Measurements from ENCODE around the gene NR2C2.

NR2C2 gene

DNA sequence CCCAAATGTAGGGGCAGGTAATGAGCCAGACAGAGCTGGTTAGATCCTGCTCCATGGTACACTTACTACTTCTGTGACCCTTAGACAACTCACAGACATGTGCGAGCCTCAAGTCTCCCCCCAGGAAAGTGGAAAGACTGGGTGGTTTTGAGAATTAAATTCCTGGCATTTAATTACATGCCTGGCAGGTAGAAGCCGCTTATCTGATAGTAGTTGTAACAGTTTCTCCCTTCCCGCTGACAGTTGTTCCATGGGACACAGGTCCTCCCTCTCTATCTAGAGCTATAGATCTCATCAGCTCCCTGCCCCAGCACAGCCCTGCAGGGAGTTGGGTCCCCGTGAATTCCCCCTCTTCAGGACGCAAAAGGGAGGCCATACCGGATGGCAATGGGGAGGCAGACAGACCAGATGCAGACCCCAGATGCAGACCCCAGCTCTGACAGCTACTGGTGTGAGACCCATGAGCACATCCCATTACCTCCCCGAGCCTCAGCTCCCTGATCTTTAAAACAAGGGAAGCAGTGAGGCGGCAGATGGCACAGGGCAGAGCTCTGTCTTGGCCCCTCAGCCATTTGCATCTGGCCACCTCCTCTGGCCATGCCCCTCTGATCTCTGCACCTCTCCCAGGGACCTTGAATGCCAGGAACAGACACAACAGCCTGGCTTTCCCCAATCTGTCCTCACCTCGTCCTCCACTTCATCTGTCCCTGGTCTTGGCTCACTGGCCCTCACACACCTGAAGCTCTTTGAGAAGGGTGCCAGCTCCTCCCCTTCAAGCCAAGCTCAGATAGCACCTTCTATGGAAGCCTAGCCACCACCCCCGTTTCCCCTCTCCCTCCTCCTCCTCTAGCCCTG lies 34.1 kb upstream of the NR2C2 start:
- no peak for FAIRE-seq
- TF ChIP-seq POLR2A (IDR thresholded peaks at IDR 0.05; ENCODE audit: low read depth, low read length) = no peak
- no peak for DNase-seq (ENCODE audit: insufficient read length, low spot score)

- no peak for TF ChIP-seq POLR2A (IDR thresholded peaks at IDR 0.05; ENCODE audit: low read depth, low read length)
- no peak for FAIRE-seq
- DNase-seq (ENCODE audit: insufficient read length, low spot score) = no peak
Measured at GRCh38 chr3:14913926-14914778, 33.2 kb upstream of the NR2C2 start.

GRCh38 chr3:14914779-14915117 lies 32.6 kb upstream of the NR2C2 start:
- no peak for DNase-seq (ENCODE audit: insufficient read length, low spot score)
- FAIRE-seq = no peak
- no peak for TF ChIP-seq POLR2A (IDR thresholded peaks at IDR 0.05; ENCODE audit: low read depth, low read length)

- DNase-seq (ENCODE audit: insufficient read length, low spot score) (no peak), FAIRE-seq (no peak)
- no peak for TF ChIP-seq POLR2A (IDR thresholded peaks at IDR 0.05; ENCODE audit: low read depth, low read length)
Measured at GRCh38 chr3:14915636-14916222, 31.7 kb upstream of the NR2C2 start.

GRCh38 chr3:14918356-14918860 lies 29.0 kb upstream of the NR2C2 start:
- no peak for FAIRE-seq
- no peak for DNase-seq (ENCODE audit: insufficient read length, low spot score)
- TF ChIP-seq POLR2A (IDR thresholded peaks at IDR 0.05; ENCODE audit: low read depth, low read length) = no peak

DNA sequence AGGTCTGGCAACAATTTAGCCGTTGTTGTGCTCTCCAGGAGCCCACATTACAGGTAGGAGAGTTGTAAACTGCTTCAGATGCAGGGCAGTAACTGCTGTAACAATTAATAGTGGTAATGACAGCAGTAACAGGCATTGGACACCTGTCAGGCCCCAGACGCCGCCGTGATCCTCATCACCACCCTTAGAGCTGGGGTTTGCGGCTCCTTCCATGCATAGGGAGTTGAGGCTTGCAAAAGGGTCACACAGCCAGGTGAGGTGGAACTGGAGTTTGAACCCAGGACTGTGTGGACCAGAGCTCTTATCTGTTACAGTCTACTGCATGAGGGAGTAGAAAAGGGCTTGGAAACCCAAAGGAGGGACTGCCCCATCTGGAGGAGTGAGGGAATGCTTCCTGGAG lies 26.8 kb upstream of the NR2C2 start:
- no peak for TF ChIP-seq POLR2A (IDR thresholded peaks at IDR 0.05; ENCODE audit: low read depth, low read length)
- DNase-seq (ENCODE audit: insufficient read length, low spot score) (no peak), FAIRE-seq (no peak)

- FAIRE-seq (peak; percentile 52), DNase-seq (ENCODE audit: insufficient read length, low spot score) (peak; percentile 81)
- no peak for TF ChIP-seq POLR2A (IDR thresholded peaks at IDR 0.05; ENCODE audit: low read depth, low read length)
Measured at GRCh38 chr3:14921034-14921616, 26.3 kb upstream of the NR2C2 start.

DNA sequence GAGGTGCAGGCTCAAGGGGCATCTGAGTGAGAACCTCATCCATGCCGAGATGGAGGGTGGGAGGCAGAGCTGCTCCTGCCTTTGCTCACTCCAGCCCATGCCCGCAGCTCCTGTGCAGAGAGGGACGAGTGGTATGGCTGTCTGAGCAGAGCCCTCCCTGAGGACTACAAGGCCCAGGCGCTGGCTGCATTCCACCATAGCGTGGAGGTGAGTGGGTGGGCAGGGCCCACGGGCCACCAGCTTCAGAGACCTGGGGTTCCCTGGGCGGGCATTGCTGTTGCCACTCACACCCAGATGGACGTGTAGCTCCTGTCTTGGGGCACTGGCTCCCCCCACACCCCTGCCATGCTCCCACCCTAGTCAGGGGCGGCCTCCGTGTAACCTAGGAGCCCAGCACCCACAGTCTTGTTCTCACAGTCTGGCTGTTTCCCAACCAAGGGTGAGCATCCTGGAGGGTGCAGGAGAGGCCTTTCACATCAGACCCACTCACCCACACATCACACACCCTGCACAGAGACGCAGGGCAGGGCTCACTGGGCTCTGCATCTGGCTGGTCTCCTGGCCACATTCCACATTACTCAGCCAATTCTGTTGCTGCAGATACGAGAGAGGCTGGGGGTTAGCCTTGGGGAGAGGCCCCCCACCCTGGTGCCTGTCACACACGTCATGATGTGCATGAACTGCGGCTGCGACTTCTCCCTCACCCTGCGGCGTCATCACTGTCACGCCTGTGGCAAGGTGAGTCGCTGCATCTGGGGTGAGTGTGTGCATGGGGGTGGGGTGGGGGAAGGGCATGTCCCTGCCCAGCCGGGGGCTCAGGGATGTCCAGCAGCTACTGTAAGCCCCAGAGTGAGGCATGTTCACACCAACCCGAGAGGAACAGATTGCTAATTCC lies 25.3 kb upstream of the NR2C2 start:
- FAIRE-seq (no peak), DNase-seq (ENCODE audit: insufficient read length, low spot score) (no peak)
- no peak for TF ChIP-seq POLR2A (IDR thresholded peaks at IDR 0.05; ENCODE audit: low read depth, low read length)

- DNase-seq (ENCODE audit: insufficient read length, low spot score) (no peak), FAIRE-seq (no peak)
- no peak for TF ChIP-seq POLR2A (IDR thresholded peaks at IDR 0.05; ENCODE audit: low read depth, low read length)
Measured at GRCh38 chr3:14922863-14923262, 24.5 kb upstream of the NR2C2 start.

DNA sequence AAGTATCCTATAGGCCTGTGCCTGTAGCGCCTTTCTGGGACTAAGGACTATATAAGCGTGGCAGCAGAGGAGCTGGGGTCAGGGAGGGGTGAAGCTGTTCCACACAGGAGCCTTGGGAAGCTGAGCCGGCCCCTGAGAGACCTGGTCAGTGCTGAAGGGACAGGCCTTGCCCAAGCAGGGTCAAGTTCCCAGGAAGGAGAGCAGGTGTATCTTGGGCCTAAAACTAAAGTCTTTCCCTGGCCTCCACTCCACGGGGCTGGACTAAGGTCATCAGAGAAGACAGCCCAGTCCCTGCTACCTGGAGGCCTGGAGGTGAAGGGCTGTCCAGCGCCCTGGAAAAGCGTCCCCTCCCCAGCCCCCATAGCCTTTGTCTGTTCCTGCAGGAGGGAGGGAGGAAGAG lies 23.9 kb upstream of the NR2C2 start:
- no peak for TF ChIP-seq POLR2A (IDR thresholded peaks at IDR 0.05; ENCODE audit: low read depth, low read length)
- no peak for FAIRE-seq

DNA sequence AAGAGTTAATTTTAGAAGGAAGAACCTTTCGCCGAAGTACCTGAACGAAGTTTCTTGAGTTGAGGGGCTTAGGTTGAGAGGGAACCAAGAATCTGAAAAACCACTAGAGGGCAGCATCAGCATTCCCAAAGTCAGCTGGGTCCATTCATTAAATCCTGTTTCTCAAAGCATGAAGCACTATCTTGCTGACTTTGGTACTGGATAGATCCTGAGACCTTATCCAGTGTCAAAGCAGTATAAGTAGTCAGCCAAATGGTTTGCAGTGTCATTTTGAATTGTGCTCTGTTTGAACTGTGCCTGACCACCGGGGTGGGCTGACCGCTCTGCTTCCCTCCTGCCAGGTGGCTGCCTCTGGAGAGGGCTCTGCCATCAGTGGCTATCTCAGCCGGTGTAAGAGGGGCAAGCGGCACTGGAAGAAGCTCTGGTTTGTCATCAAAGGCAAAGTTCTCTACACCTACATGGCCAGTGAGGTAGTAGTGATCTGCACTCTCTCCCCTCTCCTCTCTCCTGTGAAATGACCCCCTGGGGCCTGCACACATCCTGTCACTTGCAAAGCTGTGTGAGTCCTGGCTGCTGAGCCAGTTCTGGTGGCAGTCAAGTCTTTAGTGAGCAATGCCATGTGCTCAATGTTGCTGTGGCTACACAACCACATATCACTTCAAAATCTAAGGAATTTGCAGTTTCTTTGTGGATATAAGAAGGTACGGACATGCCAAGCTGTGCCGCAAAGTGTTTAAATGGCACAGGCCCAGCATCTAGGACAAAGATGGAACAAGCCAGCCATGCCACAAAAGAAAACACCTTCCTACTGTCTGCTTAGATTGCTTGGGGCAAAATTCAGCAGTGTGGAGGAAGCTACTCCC lies 21.4 kb upstream of the NR2C2 start:
- TF ChIP-seq POLR2A (IDR thresholded peaks at IDR 0.05; ENCODE audit: low read depth, low read length) = no peak
- peak; percentile 36 for DNase-seq (ENCODE audit: insufficient read length, low spot score)

More for the DNA sequence above, 23.9 kb upstream of the NR2C2 start:
- DNase-seq (ENCODE audit: insufficient read length, low spot score) = no peak

GRCh38 chr3:14926592-14926991 lies 20.8 kb upstream of the NR2C2 start:
- TF ChIP-seq POLR2A (IDR thresholded peaks at IDR 0.05; ENCODE audit: low read depth, low read length) = no peak
- FAIRE-seq (no peak), DNase-seq (ENCODE audit: insufficient read length, low spot score) (no peak)

More for the DNA sequence above, 21.4 kb upstream of the NR2C2 start:
- FAIRE-seq = peak; percentile 20

Data from H54 (cell line).